ENCODE results near the gene DYRK2.
"Not testable (repeated sequence)": the region's sequence is repeated elsewhere in the genome, so short reads cannot be mapped to it uniquely, and the experiment has no call there.

Gene DYRK2

DNA sequence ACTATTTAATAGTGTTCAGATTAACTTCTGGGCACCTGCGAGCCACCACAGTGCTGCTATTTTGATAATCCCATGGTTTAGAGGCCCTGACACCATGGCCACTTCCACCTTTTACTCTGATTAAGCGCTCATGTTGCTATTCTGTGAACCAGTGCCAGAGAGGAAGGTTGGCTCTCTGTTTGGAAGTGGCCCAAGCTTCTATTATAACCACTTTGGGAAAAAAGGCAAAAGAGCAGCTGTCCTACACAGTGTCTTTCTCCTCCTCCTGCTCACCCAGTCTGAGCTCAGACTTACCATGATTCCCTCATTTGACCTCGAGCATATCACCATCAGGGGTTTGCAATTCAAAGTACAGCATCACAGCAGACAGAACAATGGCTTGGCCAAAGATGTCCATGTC is 23.3 kb downstream of the DYRK2 start:
- DNase-seq (ENCODE audit: low spot score in 2 of 2) (no peak), ATAC-seq (no peak)
- peaks cover 31% of the 10 kb centered on the region for H3K4me1 Mint-ChIP-seq
- H3K27ac Mint-ChIP-seq = no peak overlapping the region
- H3K36me3 Mint-ChIP-seq = no peaks in the 10 kb centered on the region
- no peak overlapping the region for H3K4me3 Mint-ChIP-seq
- H3K9me3 Mint-ChIP-seq = peaks cover 7% of the 10 kb centered on the region

GRCh38 chr12:67672507-67672906 is 24.0 kb downstream of the DYRK2 start:
- H3K27ac Mint-ChIP-seq; H3K4me3 Mint-ChIP-seq; DNase-seq (ENCODE audit: low spot score in 2 of 2); H3K36me3 Mint-ChIP-seq; H3K9me3 Mint-ChIP-seq; ATAC-seq: not testable (repeated sequence)
- peaks cover 25% of the 10 kb centered on the region for H3K4me1 Mint-ChIP-seq

- H3K9me3 Mint-ChIP-seq = not testable (repeated sequence)
These were observed 25.0 kb downstream of the DYRK2 start for GRCh38 chr12:67673509-67673908.

DNA sequence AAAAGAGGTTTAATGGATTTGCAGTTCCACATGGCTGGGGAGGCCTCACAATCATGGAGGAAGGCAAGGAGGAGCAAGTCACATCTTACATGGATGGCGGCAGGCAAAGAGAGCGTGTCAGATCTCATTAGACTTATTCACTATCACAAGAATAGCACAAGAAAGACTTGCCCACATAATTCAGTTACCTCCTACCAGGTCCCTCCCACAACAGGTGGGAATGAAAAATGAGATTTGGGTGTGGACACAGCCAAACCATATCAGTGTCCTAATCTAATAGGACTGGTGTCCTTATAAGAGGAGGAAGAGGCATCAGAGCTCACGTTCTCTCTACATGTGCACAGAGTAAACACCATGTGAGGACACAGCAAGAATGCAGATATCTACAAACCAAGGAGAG is 25.9 kb downstream of the DYRK2 start:
- Mint-ChIP-seq H3K27ac (no peak overlapping the region), H3K4me3 (no peak overlapping the region), H3K36me3 (no peaks in the 10 kb centered on the region), H3K4me1 (peaks cover 25% of the 10 kb centered on the region), H3K9me3 (peaks cover 7% of the 10 kb centered on the region)
- ATAC-seq = no peak
- no peak for DNase-seq (ENCODE audit: low spot score in 2 of 2)

More at GRCh38 chr12:67673509-67673908, 25.0 kb downstream of the DYRK2 start:
- not testable (repeated sequence) for H3K4me3 Mint-ChIP-seq; H3K27ac Mint-ChIP-seq; DNase-seq (ENCODE audit: low spot score in 2 of 2); ATAC-seq; H3K36me3 Mint-ChIP-seq
- H3K4me1 Mint-ChIP-seq = peaks cover 25% of the 10 kb centered on the region

DNA sequence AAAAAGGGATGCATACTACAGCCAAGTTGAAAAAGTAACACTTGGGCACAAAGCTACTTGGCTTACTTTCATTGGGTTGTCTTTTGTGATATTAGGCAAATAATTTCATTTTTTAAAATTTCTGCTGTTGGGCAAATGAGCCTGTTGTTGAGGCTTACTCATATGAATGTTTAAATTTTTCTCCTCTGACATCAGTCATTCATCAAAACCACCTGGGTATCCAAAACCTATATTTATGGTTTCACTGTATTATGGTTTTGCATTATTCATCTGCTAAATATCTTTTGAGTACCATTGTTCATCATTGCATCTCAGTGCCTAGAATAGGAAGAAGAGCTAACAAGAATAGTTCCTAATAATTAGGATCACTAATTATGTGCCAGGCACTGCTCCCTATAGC is 28.1 kb downstream of the DYRK2 start:
- ATAC-seq (peak; percentile 34), DNase-seq (ENCODE audit: low spot score in 2 of 2) (no peak)
- Mint-ChIP-seq H3K27ac (no peak overlapping the region), H3K4me3 (no peak overlapping the region), H3K36me3 (no peaks in the 10 kb centered on the region), H3K4me1 (peaks cover 15% of the 10 kb centered on the region), H3K9me3 (peaks cover 7% of the 10 kb centered on the region)

- no peak for DNase-seq (ENCODE audit: low spot score in 2 of 2)
- ATAC-seq = no peak
- no peak overlapping the region for H3K27ac Mint-ChIP-seq
- peaks cover 7% of the 10 kb centered on the region for H3K9me3 Mint-ChIP-seq
- peaks cover 14% of the 10 kb centered on the region for H3K4me1 Mint-ChIP-seq
- H3K4me3 Mint-ChIP-seq = no peak overlapping the region
- no peaks in the 10 kb centered on the region for H3K36me3 Mint-ChIP-seq
These were observed 28.6 kb downstream of the DYRK2 start for GRCh38 chr12:67677166-67677565.

GRCh38 chr12:67681105-67681778 is 32.7 kb downstream of the DYRK2 start:
- Mint-ChIP-seq H3K4me1 (peaks cover 10% of the 10 kb centered on the region), H3K9me3 (no peaks in the 10 kb centered on the region), H3K27ac (no peak overlapping the region), H3K4me3 (no peak overlapping the region), H3K36me3 (no peaks in the 10 kb centered on the region)
- ATAC-seq = no peak
- no peak for DNase-seq (ENCODE audit: low spot score in 2 of 2)

- no peak overlapping the region for H3K27ac Mint-ChIP-seq
- peaks cover 10% of the 10 kb centered on the region for H3K4me1 Mint-ChIP-seq
- DNase-seq (ENCODE audit: low spot score in 2 of 2) (no peak), ATAC-seq (no peak)
- no peaks in the 10 kb centered on the region for H3K9me3 Mint-ChIP-seq
- H3K4me3 Mint-ChIP-seq = no peak overlapping the region
- H3K36me3 Mint-ChIP-seq = no peaks in the 10 kb centered on the region
These were observed 33.5 kb downstream of the DYRK2 start for GRCh38 chr12:67681941-67682620.

DNA sequence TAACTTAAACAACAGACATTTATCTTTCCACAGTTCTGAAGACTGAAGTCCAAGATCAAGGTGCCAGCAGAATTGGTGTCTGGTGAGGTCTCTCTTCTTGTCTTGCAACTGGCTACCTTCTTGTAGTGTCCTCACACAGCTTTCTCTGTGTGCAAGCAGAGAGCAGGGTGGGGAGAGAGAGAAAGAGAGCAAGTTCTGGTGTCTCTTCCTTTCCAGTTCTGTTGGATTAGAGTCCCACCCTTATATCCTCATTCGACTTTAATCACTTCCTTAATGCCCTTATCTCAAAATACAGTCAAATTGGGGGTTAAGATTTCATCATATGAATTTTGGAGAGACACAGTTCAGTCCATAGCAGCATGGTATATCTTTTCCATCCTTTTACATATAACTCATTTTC is 40.8 kb downstream of the DYRK2 start:
- ATAC-seq (no peak), DNase-seq (ENCODE audit: low spot score in 2 of 2) (no peak)
- Mint-ChIP-seq H3K4me3 (no peak overlapping the region), H3K27ac (no peak overlapping the region), H3K36me3 (no peaks in the 10 kb centered on the region), H3K9me3 (no peaks in the 10 kb centered on the region), H3K4me1 (peaks cover 4% of the 10 kb centered on the region)

- Mint-ChIP-seq H3K36me3 (no peaks in the 10 kb centered on the region), H3K4me3 (no peak overlapping the region), H3K9me3 (no peaks in the 10 kb centered on the region), H3K27ac (no peak overlapping the region), H3K4me1 (peaks cover 13% of the 10 kb centered on the region)
- DNase-seq (ENCODE audit: low spot score in 2 of 2) (no peak), ATAC-seq (no peak)
These were observed 42.1 kb downstream of the DYRK2 start for GRCh38 chr12:67690656-67691055.

DNA sequence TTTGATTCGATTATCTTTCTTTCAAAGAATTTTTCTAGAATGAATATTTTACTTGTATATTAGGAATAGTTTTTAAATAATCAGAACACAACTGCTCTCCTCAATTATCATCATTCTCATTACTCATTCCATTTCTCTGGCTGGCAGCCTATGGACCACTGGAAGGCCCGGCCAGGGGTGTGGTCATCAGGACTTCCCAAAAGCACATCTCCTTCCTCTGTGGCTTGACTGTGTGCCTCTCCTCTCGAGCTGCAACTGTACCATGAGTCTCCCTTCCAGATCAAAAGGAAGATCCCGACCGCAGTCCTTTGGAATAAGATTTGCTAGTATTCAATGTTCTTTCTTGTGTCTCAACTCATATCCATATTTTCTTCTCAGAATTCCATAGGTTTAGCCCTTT is 42.7 kb downstream of the DYRK2 start:
- DNase-seq (ENCODE audit: low spot score in 2 of 2) (no peak), ATAC-seq (no peak)
- no peak overlapping the region for H3K4me3 Mint-ChIP-seq
- no peaks in the 10 kb centered on the region for H3K36me3 Mint-ChIP-seq
- no peaks in the 10 kb centered on the region for H3K9me3 Mint-ChIP-seq
- peaks cover 15% of the 10 kb centered on the region for H3K4me1 Mint-ChIP-seq
- no peak overlapping the region for H3K27ac Mint-ChIP-seq

DNA sequence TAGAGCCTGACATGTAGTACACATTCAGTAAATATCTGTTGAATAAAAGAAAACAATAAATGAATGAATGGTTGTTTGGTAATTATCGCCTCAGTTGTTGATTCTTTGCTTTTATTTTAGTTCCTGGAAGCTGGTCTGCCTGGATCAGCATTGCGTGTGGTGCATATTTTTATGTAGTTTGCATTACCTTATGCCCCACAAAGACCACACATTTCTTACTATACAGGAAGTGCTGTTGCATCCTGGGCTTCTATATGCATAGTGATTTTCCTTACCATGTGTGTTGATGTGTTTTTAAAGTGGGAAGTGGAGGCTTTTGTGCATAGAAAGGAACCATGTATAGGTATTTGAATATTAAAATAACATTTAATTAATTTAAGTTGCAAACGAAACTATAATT is 43.6 kb downstream of the DYRK2 start:
- ATAC-seq (no peak), DNase-seq (ENCODE audit: low spot score in 2 of 2) (no peak)
- Mint-ChIP-seq H3K4me1 (peaks cover 19% of the 10 kb centered on the region), H3K9me3 (no peaks in the 10 kb centered on the region), H3K27ac (no peak overlapping the region), H3K4me3 (no peak overlapping the region), H3K36me3 (no peaks in the 10 kb centered on the region)

- Mint-ChIP-seq H3K4me1 (peaks cover 22% of the 10 kb centered on the region), H3K4me3 (no peak overlapping the region), H3K36me3 (no peaks in the 10 kb centered on the region), H3K27ac (no peak overlapping the region), H3K9me3 (no peaks in the 10 kb centered on the region)
- no peak for DNase-seq (ENCODE audit: low spot score in 2 of 2)
- no peak for ATAC-seq
These were observed 44.4 kb downstream of the DYRK2 start for GRCh38 chr12:67692966-67693365.

GRCh38 chr12:67693894-67694293 is 45.3 kb downstream of the DYRK2 start:
- Mint-ChIP-seq H3K4me1 (peaks cover 31% of the 10 kb centered on the region), H3K36me3 (no peaks in the 10 kb centered on the region), H3K4me3 (no peak overlapping the region), H3K27ac (no peak overlapping the region), H3K9me3 (no peaks in the 10 kb centered on the region)
- ATAC-seq (no peak), DNase-seq (ENCODE audit: low spot score in 2 of 2) (no peak)

GRCh38 chr12:67694306-67694900 is 45.9 kb downstream of the DYRK2 start:
- no peak overlapping the region for H3K27ac Mint-ChIP-seq
- H3K9me3 Mint-ChIP-seq = no peaks in the 10 kb centered on the region
- DNase-seq (ENCODE audit: low spot score in 2 of 2) (no peak), ATAC-seq (no peak)
- H3K36me3 Mint-ChIP-seq = no peaks in the 10 kb centered on the region
- H3K4me1 Mint-ChIP-seq = peaks cover 37% of the 10 kb centered on the region
- H3K4me3 Mint-ChIP-seq = no peak overlapping the region

- ATAC-seq (no peak), DNase-seq (ENCODE audit: low spot score in 2 of 2) (no peak)
- Mint-ChIP-seq H3K4me3 (no peak overlapping the region), H3K4me1 (peaks cover 42% of the 10 kb centered on the region), H3K9me3 (no peaks in the 10 kb centered on the region), H3K27ac (no peak overlapping the region), H3K36me3 (no peaks in the 10 kb centered on the region)
These were observed 47.4 kb downstream of the DYRK2 start for GRCh38 chr12:67695974-67696373.

All from stimulated activated effector memory CD8-positive, alpha-beta T cell treated with anti-CD3 and anti-CD28 coated beads, Interleukin-12 subunit alpha, Interleukin-12 subunit beta, amount 100 ng/mL, for 72 hours (primary cell).